DND-41 (cell line): ENCODE results near the gene RNF138.
"Not testable (repeated sequence)": the region's sequence is repeated elsewhere in the genome, so short reads cannot be mapped to it uniquely, and the experiment has no call there.

ENCODE experiments used
- CTCF ChIP-seq: IDR thresholded peaks from 2 replicates; pipeline ENCODE4 v1.5.1; 2012; ENCODE audit warnings: borderline replicate concordance, low read length, moderate library complexity, mild to moderate bottlenecking; ENCODE audit not compliant: poor library complexity, severe bottlenecking; ENCODE audit errors: extremely low read depth
- EZH2 ChIP-seq: IDR thresholded peaks from 3 replicates; pipeline ENCODE4 v1.6.1; 2012; ENCODE audit warnings: borderline replicate concordance, low read depth, mild to moderate bottlenecking, moderate library complexity, low read length, inconsistent platforms; ENCODE audit not compliant: severe bottlenecking

GRCh38 chr18:32158631-32159030, 67.0 kb downstream of the RNF138 start:
- not testable (repeated sequence) for TF ChIP-seq CTCF, EZH2
